Measurements from ENCODE around the gene EFCAB14. TPM values are rescaled to one million over a fixed set of nuclear protein-coding genes. Genes with fewer than 3 reads are reported as not detected.
A peak's percentile ranks its signal among the peaks of the same experiment; 100 is the strongest.

EFCAB14 gene
- 71.1 and 95.4 TPM in 2 replicates for total RNA-seq (2021)
- percentile 93 among the genes with signal in this experiment for Bru-seq, nascent RNA
- percentile 92 among the genes with signal in this experiment for BruChase-seq, experiment 1, labeled RNA remaining after a 2-hour chase
- percentile 96 among the genes with signal in this experiment for BruChase-seq, experiment 2, labeled RNA remaining after a 6-hour chase
- long read RNA-seq, full-length matches to known transcripts = 43 of 103 reads
- long read RNA-seq, partial matches to known transcripts = 1 of 103 reads
- long read RNA-seq, other reads (novel, unspliced or antisense) = 59 of 103 reads

- POLR2A ChIA-PET (ENCODE audit: unreplicated experiment) = interaction anchor here (0.6 to 0.7 kb wide), 3 partner anchors 11 to 100 kb away, joined by 3 to 14 read pairs (median 6); no protein-coding TSS in a partner anchor
- BruUV-seq (replicated peaks) = no TSS peak
Observed at GRCh38 chr1:46718727-46719622, at the start of gene EFCAB14. Gene EFCAB14, minus strand, starts transcription at chr1:46719114. Its CDS starts 1,027 bp downstream, at chr1:46718087.

GRCh38 chr1:46768445-46768844 is 49.5 kb upstream of the EFCAB14 start:
- H3K36me3 ChIP-seq (ENCODE audit: low read depth) = no peaks in the 10 kb centered on the region
- DNase-seq = no peak
- ChIA-PET CTCF (no interaction called here), POLR2A (ENCODE audit: unreplicated experiment) (no interaction called here)
- no peaks in the 10 kb centered on the region for H3F3A ChIP-seq (ENCODE audit: insufficient read depth, low read depth)
- no peaks in the 10 kb centered on the region for H3K9me2 ChIP-seq (ENCODE audit: insufficient read depth)
- H2AFZ ChIP-seq = no peak overlapping the region
- H3K4me2 ChIP-seq = 0 out of 2 replicates have a peak overlapping the region, but pooled peaks have one; percentile 21
- H3K27ac ChIP-seq = no peak overlapping the region
- peaks cover 12% of the 10 kb centered on the region; the same call in 1 of the 2 replicates for H3K4me1 ChIP-seq (replicated peaks; ENCODE audit: insufficient read depth)
- peaks cover 26% of the 10 kb centered on the region; the same call in 1 of the 2 replicates for H3K9me3 ChIP-seq (ENCODE audit: insufficient read depth, low read depth)
- no peak overlapping the region for H3K4me3 ChIP-seq
- no peak for TF ChIP-seq CTCF (conservative IDR thresholded peaks at IDR 0.05)
- TF ChIP-seq EZH2 (IDR thresholded peaks at IDR 0.05; ENCODE audit: low read depth) = no peak
- intact Hi-C loops (cut with micrococcal nuclease; ENCODE audit: unreplicated experiment) = no loop called here
- H4K20me1 ChIP-seq (ENCODE audit: insufficient read depth) = no peaks in the 10 kb centered on the region
- no peaks in the 10 kb centered on the region for H3K27me3 ChIP-seq (ENCODE audit: insufficient read depth, low read depth)
- no peaks in the 10 kb centered on the region for H3K79me2 ChIP-seq (ENCODE audit: low read depth)
- no TSS peak for BruUV-seq (replicated peaks)

More at GRCh38 chr1:46718727-46719622, at the start of gene EFCAB14:
- Histone ChIP-seq H4K20me1 (ENCODE audit: insufficient read depth) (peaks cover 24% of the 10 kb centered on the region), H3K4me2 (peak within 1 kb of the TSS; percentile 99), H3K79me2 (ENCODE audit: low read depth) (peaks cover 38% of the 10 kb centered on the region), H3K9me3 (ENCODE audit: insufficient read depth, low read depth) (no peaks in the 10 kb centered on the region), H2AFZ (peak within 1 kb of the TSS; percentile 88), H3K27ac (peak within 1 kb of the TSS; percentile 88), H3K4me1 (replicated peaks; ENCODE audit: insufficient read depth) (peaks cover 53% of the 10 kb centered on the region), H3K4me3 (peak within 1 kb of the TSS; percentile 82), H3K36me3 (ENCODE audit: low read depth) (peaks cover 18% of the 10 kb centered on the region), H3K27me3 (ENCODE audit: insufficient read depth, low read depth) (no peaks in the 10 kb centered on the region), H3K9me2 (ENCODE audit: insufficient read depth) (no peaks in the 10 kb centered on the region), H3F3A (ENCODE audit: insufficient read depth, low read depth) (peaks cover 26% of the 10 kb centered on the region)
- peak; percentile 91 to 100 for DNase-seq
- CTCF ChIA-PET = interaction anchor here (0.6 kb wide), 1 partner anchor 241 kb away, joined by 3 read pairs; no protein-coding TSS in a partner anchor
- intact Hi-C loops (cut with micrococcal nuclease; ENCODE audit: unreplicated experiment) = loop anchor here (1.0 to 10.0 kb wide), 7 partner anchors 38 to 456 kb away; partner anchors contain the start of genes MKNK1 and MOB3C
- TF ChIP-seq EZH2 (IDR thresholded peaks at IDR 0.05; ENCODE audit: low read depth) = no peak
- TF ChIP-seq CTCF (conservative IDR thresholded peaks at IDR 0.05) = no peak

- H3K4me1 ChIP-seq (replicated peaks; ENCODE audit: insufficient read depth) = peaks cover 12% of the 10 kb centered on the region; the same call in 1 of the 2 replicates
- ChIA-PET POLR2A (ENCODE audit: unreplicated experiment) (no interaction called here), CTCF (no interaction called here)
- H3K79me2 ChIP-seq (ENCODE audit: low read depth) = no peaks in the 10 kb centered on the region
- H3K27ac ChIP-seq = no peak overlapping the region
- H3K36me3 ChIP-seq (ENCODE audit: low read depth) = no peaks in the 10 kb centered on the region
- no peaks in the 10 kb centered on the region for H3K9me2 ChIP-seq (ENCODE audit: insufficient read depth)
- no peaks in the 10 kb centered on the region for H3F3A ChIP-seq (ENCODE audit: insufficient read depth, low read depth)
- BruUV-seq (replicated peaks) = no TSS peak
- TF ChIP-seq EZH2 (IDR thresholded peaks at IDR 0.05; ENCODE audit: low read depth) (no peak), CTCF (conservative IDR thresholded peaks at IDR 0.05) (no peak)
- no peak overlapping the region for H3K4me2 ChIP-seq
- H4K20me1 ChIP-seq (ENCODE audit: insufficient read depth) = no peaks in the 10 kb centered on the region
- no peak overlapping the region for H3K4me3 ChIP-seq
- no peak overlapping the region for H2AFZ ChIP-seq
- no peaks in the 10 kb centered on the region for H3K27me3 ChIP-seq (ENCODE audit: insufficient read depth, low read depth)
- peak in 1 of 2 experiments; percentile 17 for DNase-seq
- intact Hi-C loops (cut with micrococcal nuclease; ENCODE audit: unreplicated experiment) = no loop called here
- peaks cover 26% of the 10 kb centered on the region; the same call in 1 of the 2 replicates for H3K9me3 ChIP-seq (ENCODE audit: insufficient read depth, low read depth)
Observed at GRCh38 chr1:46767649-46768282, 48.9 kb upstream of the EFCAB14 start.

Data from PC-9 (cell line).